NCI-H2107 (cell line): ENCODE data around the gene RAVER1.
"Not testable (repeated sequence)": the region's sequence is repeated elsewhere in the genome, so short reads cannot be mapped to it uniquely, and the experiment has no call there.

Experiments
- DNase-seq: peaks from one replicate; lab custom pipeline; 2025; lab: John Stamatoyannopoulos, UW

RAVER1 gene, protein sequence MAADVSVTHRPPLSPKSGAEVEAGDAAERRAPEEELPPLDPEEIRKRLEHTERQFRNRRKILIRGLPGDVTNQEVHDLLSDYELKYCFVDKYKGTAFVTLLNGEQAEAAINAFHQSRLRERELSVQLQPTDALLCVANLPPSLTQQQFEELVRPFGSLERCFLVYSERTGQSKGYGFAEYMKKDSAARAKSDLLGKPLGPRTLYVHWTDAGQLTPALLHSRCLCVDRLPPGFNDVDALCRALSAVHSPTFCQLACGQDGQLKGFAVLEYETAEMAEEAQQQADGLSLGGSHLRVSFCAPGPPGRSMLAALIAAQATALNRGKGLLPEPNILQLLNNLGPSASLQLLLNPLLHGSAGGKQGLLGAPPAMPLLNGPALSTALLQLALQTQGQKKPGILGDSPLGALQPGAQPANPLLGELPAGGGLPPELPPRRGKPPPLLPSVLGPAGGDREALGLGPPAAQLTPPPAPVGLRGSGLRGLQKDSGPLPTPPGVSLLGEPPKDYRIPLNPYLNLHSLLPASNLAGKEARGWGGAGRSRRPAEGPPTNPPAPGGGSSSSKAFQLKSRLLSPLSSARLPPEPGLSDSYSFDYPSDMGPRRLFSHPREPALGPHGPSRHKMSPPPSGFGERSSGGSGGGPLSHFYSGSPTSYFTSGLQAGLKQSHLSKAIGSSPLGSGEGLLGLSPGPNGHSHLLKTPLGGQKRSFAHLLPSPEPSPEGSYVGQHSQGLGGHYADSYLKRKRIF

GRCh38 chr19:10332965-10333757 lies at the start of gene RAVER1:
TSS of gene RAVER1 (minus strand) at chr19:10333529. CDS start at chr19:10333507, 22 bp downstream.
- DNase-seq = peak; percentile 95

- not testable (repeated sequence) for DNase-seq
Measured at GRCh38 chr19:10383223-10383499, 49.8 kb upstream of the RAVER1 start.

- DNase-seq = peak; percentile 94
Measured at GRCh38 chr19:10380313-10381102, 47.2 kb upstream of the RAVER1 start, which contains the start of gene TYK2. TSS of gene TYK2 (minus strand) at chr19:10380572. CDS start at chr19:10378406, 2,166 bp downstream.

- no peak for DNase-seq
Measured at GRCh38 chr19:10379880-10380312, 46.6 kb upstream of the RAVER1 start.

GRCh38 chr19:10378124-10378523 lies 44.8 kb upstream of the RAVER1 start:
- no peak for DNase-seq

DNA sequence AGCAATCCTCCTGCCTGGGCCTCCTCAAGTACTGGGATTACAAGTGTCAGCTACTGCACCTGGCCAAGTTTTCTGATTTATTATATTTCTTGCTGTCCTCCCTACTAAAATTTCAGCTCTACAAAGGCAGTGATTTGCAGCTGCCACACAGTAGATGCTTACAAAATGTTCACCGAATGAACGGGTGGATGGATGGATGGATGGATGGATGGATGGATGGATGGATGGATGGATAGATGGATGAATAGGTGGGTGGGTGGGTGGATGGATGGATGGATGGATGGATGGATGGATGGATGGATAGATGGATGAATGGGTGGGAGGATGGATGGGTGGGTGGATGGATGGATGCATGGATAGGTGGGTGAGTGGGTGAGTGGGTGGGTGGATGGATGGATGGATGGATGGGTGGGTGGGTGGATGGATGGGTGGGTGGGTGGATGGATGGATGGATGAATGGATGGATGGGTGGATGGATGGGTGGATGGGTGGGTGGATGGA lies 43.9 kb upstream of the RAVER1 start:
- DNase-seq = not testable (repeated sequence)

DNA sequence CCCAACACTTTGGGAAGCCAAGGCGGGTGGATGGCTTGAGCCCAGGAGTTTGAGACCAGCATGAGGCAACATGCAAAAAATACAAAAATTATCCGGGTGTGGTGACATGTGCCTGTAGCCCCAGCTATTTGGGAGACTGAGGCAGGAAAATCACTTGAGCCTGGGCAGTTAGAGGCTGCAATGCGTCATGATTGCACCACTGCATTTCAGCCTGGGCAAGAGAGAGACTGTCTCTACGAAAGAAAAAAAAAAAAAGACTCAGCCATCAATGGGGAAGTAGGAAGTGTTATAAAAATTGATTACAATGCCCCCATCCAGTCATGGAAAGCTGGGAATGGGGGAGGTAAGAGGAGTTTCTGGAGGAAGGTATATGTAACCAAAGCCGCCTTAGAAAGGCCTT lies 41.6 kb upstream of the RAVER1 start:
- DNase-seq = no peak

GRCh38 chr19:10372690-10373089 lies 39.4 kb upstream of the RAVER1 start:
- no peak for DNase-seq

- DNase-seq = no peak
Measured at GRCh38 chr19:10368101-10368803, 34.9 kb upstream of the RAVER1 start.

GRCh38 chr19:10366950-10367512 lies 33.7 kb upstream of the RAVER1 start:
- not testable (repeated sequence) for DNase-seq

DNA sequence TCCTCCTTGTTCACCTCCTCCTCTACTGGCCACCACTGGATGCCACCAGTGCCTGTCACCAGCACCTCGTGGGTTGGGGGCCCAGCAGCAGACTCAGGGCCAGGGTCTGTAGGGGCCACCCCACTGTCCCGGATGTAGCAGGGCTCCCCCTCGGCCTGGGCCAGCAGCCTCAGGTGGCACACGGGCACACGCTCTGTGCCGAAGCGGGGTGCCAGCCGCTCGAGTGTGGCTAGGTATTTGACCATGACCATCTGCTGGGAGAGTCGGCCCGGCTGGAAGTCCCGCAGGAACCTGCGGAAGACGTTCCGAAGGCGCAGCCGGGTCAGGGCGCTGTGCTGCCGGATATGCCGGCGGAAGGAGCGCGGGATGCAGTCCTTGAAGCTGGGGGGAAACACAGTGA lies 32.2 kb upstream of the RAVER1 start:
- DNase-seq = no peak

- no peak for DNase-seq
Measured at GRCh38 chr19:10364644-10365043, 31.3 kb upstream of the RAVER1 start.

- no peak for DNase-seq
Measured at GRCh38 chr19:10363789-10364281, 30.5 kb upstream of the RAVER1 start.

DNA sequence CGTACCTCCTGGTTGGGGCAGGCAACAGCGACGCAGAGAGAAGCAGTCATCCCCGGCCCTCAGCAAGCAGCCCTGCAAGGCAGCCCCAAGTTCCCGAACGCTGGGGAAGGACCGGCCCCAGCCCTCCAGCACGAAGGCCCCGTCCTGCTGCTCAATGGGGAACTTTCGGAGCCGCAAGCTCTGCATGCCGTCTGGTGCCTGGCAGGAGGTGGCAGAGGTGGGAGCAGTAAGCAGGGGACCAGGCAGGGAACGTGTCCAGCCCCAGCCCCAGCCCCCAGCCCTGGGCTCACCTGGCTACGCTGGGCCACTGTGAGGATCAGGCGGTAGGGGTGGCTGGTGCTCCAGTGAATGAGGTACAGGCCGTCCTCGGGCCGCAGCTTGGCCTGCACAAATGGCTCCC lies 28.9 kb upstream of the RAVER1 start:
- no peak for DNase-seq

- DNase-seq = no peak
Measured at GRCh38 chr19:10361569-10362011, 28.3 kb upstream of the RAVER1 start.

DNA sequence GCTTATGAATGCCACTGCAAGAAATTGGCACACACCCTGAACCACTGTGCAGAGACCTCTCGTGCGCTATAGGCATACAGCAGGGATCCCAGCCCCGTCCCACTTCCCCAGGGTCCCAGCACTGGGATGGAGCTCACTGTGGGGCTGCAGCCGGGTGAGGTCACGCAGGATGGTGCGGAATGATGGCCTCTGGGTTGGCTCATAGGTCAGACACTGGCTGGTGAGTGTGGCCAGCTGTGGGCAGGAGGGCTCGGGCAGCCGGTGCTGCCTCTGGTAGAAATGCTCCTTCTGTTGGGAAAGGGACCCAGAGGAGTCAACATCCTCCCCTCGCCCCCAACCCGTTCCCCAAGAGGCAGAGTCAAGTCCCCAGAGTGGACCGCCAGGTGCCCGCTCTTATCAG lies 23.1 kb upstream of the RAVER1 start:
- no peak for DNase-seq

- DNase-seq = no peak
Measured at GRCh38 chr19:10353793-10354391, 20.6 kb upstream of the RAVER1 start.

GRCh38 chr19:10352764-10353671 lies 19.7 kb upstream of the RAVER1 start:
- no peak for DNase-seq

DNA sequence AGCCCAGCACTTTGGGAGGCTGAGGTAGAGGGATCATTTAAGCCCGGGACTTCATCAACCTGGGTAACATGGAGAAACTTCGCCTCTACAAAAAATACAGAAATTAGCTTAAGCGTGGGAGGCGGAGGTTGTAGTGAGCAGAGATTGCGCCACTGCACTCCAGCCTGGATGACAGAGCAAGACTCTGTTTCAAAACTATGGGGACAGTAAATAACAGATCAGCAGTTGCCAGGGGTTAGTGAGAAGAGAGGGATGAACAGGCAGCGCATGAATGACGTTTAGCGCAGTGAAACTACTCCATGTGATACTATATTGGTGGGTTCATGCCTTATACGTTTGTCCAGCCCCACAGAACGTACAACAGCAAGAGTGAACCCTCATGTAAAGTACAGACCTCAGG lies 13.2 kb upstream of the RAVER1 start:
- DNase-seq = no peak
